Measurements from ENCODE around the gene RPS4Y1.

Gene RPS4Y1

GRCh38 chrY:2874211-2874610 is 32.8 kb downstream of the RPS4Y1 start:
- TF ChIP-seq CTCF (IDR thresholded peaks at IDR 0.05; ENCODE audit: extremely low read depth, missing control alignments), result no peak
- DNase-seq (ENCODE audit: low spot score), result no peak

- no peak for TF ChIP-seq CTCF (IDR thresholded peaks at IDR 0.05; ENCODE audit: extremely low read depth, missing control alignments)
- DNase-seq (ENCODE audit: low spot score), result no peak
Observed at GRCh38 chrY:2883561-2883960, 42.2 kb downstream of the RPS4Y1 start.

- DNase-seq (ENCODE audit: low spot score), result no peak
- TF ChIP-seq CTCF (IDR thresholded peaks at IDR 0.05; ENCODE audit: extremely low read depth, missing control alignments), result no peak
Observed at GRCh38 chrY:2885880-2886279, 44.5 kb downstream of the RPS4Y1 start.

- TF ChIP-seq CTCF (IDR thresholded peaks at IDR 0.05; ENCODE audit: extremely low read depth, missing control alignments), result no peak
- no peak for DNase-seq (ENCODE audit: low spot score)
Observed at GRCh38 chrY:2887386-2887785, 46.0 kb downstream of the RPS4Y1 start.

GRCh38 chrY:2887955-2888354 is 46.6 kb downstream of the RPS4Y1 start:
- peak; percentile 17 for DNase-seq (ENCODE audit: low spot score)
- TF ChIP-seq CTCF (IDR thresholded peaks at IDR 0.05; ENCODE audit: extremely low read depth, missing control alignments), result no peak

GRCh38 chrY:2893471-2893870 is 52.1 kb downstream of the RPS4Y1 start:
- TF ChIP-seq CTCF (IDR thresholded peaks at IDR 0.05; ENCODE audit: extremely low read depth, missing control alignments), result no peak
- no peak for DNase-seq (ENCODE audit: low spot score)

- no peak for TF ChIP-seq CTCF (IDR thresholded peaks at IDR 0.05; ENCODE audit: extremely low read depth, missing control alignments)
- peak; percentile 3 for DNase-seq (ENCODE audit: low spot score)
Observed at GRCh38 chrY:2896050-2896449, 54.6 kb downstream of the RPS4Y1 start.

Measured in GM20000 (cell line).